H1 (cell line): ENCODE data around the gene LUM. TPM values are rescaled to one million over a fixed set of nuclear protein-coding genes. Genes with fewer than 3 reads are reported as not detected.

Source experiments
- CTCF ChIA-PET: fragments of 300-600 bp; sonication (Branson Sonifier 250); formaldehyde crosslinking; loops from one replicate; lab custom pipeline; 2021; ENCODE audit not compliant: partially characterized antibody; lab: Charles Lee
- POLR2A ChIA-PET: fragments of 300-600 bp; sonication (Branson Sonifier 250); formaldehyde crosslinking; loops from one replicate; lab custom pipeline; 2021; ENCODE audit warnings: inconsistent platforms; ENCODE audit not compliant: partially characterized antibody; lab: Charles Lee
- DNase-seq, 2 experiments: peaks; one replicate each; pipeline versions ENCODE4 v3.0.0 to v3.0.0-alpha.2; 2010 to 2022; ENCODE audit warnings: low spot score in 2 of 2, low read depth in 1 of 2, mixed read lengths in 1 of 2
- FAIRE-seq: peaks from 2 replicates; lab custom pipeline; 2011; peaks lifted over from hg19 to GRCh38; lab: Jason Lieb, UNC
- H2AFZ ChIP-seq: 2 replicates; pipeline ENCODE4 v1.8.1; 2012; ENCODE audit warnings: low read length, inconsistent platforms
- H2AK5ac ChIP-seq: 2 replicates; pipeline ENCODE4 v1.6.1; 2013; ENCODE audit warnings: low read depth, low read length
- H2BK120ac ChIP-seq: replicated peaks from 2 replicates; pipeline ENCODE3; 2013; ENCODE audit warnings: low read depth, low read length, inconsistent platforms
- H2BK12ac ChIP-seq: 2 replicates; pipeline ENCODE4 v1.6.1; 2013; ENCODE audit warnings: low read depth, low read length
- H2BK15ac ChIP-seq: 2 replicates; pipeline ENCODE4 v1.6.1; 2013; ENCODE audit warnings: low read length
- H2BK20ac ChIP-seq: 2 replicates; pipeline ENCODE4 v1.6.1; 2013; ENCODE audit warnings: low read length
- H2BK5ac ChIP-seq: 2 replicates; pipeline ENCODE4 v1.6.1; 2013; ENCODE audit warnings: low read depth, low read length
- H3K14ac ChIP-seq: 2 replicates; pipeline ENCODE4 v1.6.1; 2013; ENCODE audit warnings: inconsistent platforms; ENCODE audit not compliant: insufficient read length
- H3K18ac ChIP-seq: 2 replicates; pipeline ENCODE4 v1.6.1; 2013; ENCODE audit warnings: low read length; ENCODE audit errors: extremely low read depth
- H3K23ac ChIP-seq: 2 replicates; pipeline ENCODE4 v1.6.1; 2013; ENCODE audit warnings: inconsistent platforms; ENCODE audit not compliant: insufficient read length
- H3K23me2 ChIP-seq: 2 replicates; pipeline ENCODE4 v1.6.1; 2013; ENCODE audit warnings: low read depth, low read length
- H3K27ac ChIP-seq: 2 replicates; pipeline ENCODE4 v1.6.1; 2011; ENCODE audit warnings: low read depth, low read length, inconsistent platforms
- H3K27me3 ChIP-seq, 4 experiments: replicated peaks in 1 of 4; 1 replicate in 1 of 4; 2 replicates in 3 of 4; pipeline versions ENCODE4 v1.6.1 to v1.8.1; 2011 to 2013; ENCODE audit warnings: low read length in 3 of 4, mild to moderate bottlenecking in 3 of 4, inconsistent platforms in 2 of 4, mixed read lengths in 2 of 4, moderate library complexity in 1 of 4; ENCODE audit not compliant: control insufficient read depth in 3 of 4, insufficient read depth in 3 of 4; ENCODE audit errors: extremely low read depth in 1 of 4
- H3K36me3 ChIP-seq, 4 experiments: 2 replicates each; pipeline versions ENCODE4 v1.6.1 to v1.8.1; 2011 to 2013; ENCODE audit warnings: mild to moderate bottlenecking in 4 of 4, low read length in 3 of 4, moderate library complexity in 2 of 4, control low read depth in 1 of 4, inconsistent platforms in 1 of 4; ENCODE audit not compliant: insufficient read depth in 4 of 4, control insufficient read depth in 2 of 4
- H3K4ac ChIP-seq: replicated peaks from 2 replicates; pipeline ENCODE3; 2013; ENCODE audit warnings: low read length, low read depth, mixed read lengths, inconsistent platforms; ENCODE audit not compliant: insufficient read length
- H3K4me1 ChIP-seq, 4 experiments: replicated peaks in 1 of 4; 1 replicate in 1 of 4; 2 replicates in 3 of 4; pipeline versions ENCODE4 v1.6.1 to v1.8.1; 2011 to 2013; ENCODE audit warnings: low read length in 3 of 4, inconsistent platforms in 2 of 4, mixed read lengths in 1 of 4; ENCODE audit not compliant: insufficient read depth in 4 of 4, control insufficient read depth in 3 of 4
- H3K4me2 ChIP-seq, 2 experiments: 2 replicates each; pipeline versions ENCODE4 v1.6.1 to v1.8.1; 2011 to 2013; ENCODE audit warnings: low read depth in 2 of 2, low read length in 2 of 2, control low read depth in 1 of 2, inconsistent platforms in 1 of 2, mild to moderate bottlenecking in 1 of 2; ENCODE audit not compliant: insufficient read depth in 1 of 2
- H3K4me3 ChIP-seq, 4 experiments: fragments of 200-600, 300-600 bp in 1 of 4; sonication (generic), shearing (Covaris generic), sonication (Bioruptor Twin) in 1 of 4; 2 replicates each; pipeline versions ENCODE4 v1.5.1 to v1.8.1; 2011 to 2016; ENCODE audit warnings: low read length in 4 of 4, low read depth in 3 of 4, control low read depth in 2 of 4, inconsistent platforms in 2 of 4, mild to moderate bottlenecking in 2 of 4, mixed read lengths in 1 of 4, moderate library complexity in 1 of 4; ENCODE audit not compliant: insufficient read depth in 2 of 4; ENCODE audit errors: extremely low read depth in 1 of 4
- H3K56ac ChIP-seq: replicated peaks from 2 replicates; pipeline ENCODE3; 2013; ENCODE audit warnings: low read depth, mild to moderate bottlenecking, mixed read lengths, low read length, inconsistent platforms; ENCODE audit not compliant: insufficient read length
- H3K79me1 ChIP-seq: 2 replicates; pipeline ENCODE4 v1.6.1; 2013; ENCODE audit warnings: low read depth, low read length, control low read depth
- H3K79me2 ChIP-seq, 2 experiments: 2 replicates each; pipeline versions ENCODE4 v1.6.1 to v1.8.1; 2012 to 2013; ENCODE audit warnings: low read length in 2 of 2, mild to moderate bottlenecking in 2 of 2, inconsistent platforms in 1 of 2; ENCODE audit not compliant: insufficient read depth in 2 of 2, control insufficient read depth in 1 of 2
- H3K9ac ChIP-seq, 4 experiments: replicated peaks in 1 of 4; 1 replicate in 1 of 4; 2 replicates in 3 of 4; pipeline versions ENCODE4 v1.6.1 to v1.8.1; 2011 to 2013; ENCODE audit warnings: low read depth in 3 of 4, low read length in 3 of 4, control low read depth in 2 of 4, mild to moderate bottlenecking in 2 of 4, moderate library complexity in 2 of 4, inconsistent platforms in 1 of 4; ENCODE audit errors: extremely low read depth in 1 of 4
- H3K9me3 ChIP-seq, 2 experiments: 2 replicates each; pipeline versions ENCODE4 v1.6.1 to v1.8.1; 2012 to 2013; ENCODE audit warnings: mild to moderate bottlenecking in 2 of 2, moderate library complexity in 2 of 2, control low read depth in 1 of 2, inconsistent platforms in 1 of 2, low read depth in 1 of 2, low read length in 1 of 2, mixed read lengths in 1 of 2; ENCODE audit not compliant: insufficient read depth in 2 of 2
- H4K20me1 ChIP-seq, 2 experiments: replicated peaks in 1 of 2; 2 replicates each; pipeline versions ENCODE3 to v1.8.1; 2011 to 2013; ENCODE audit warnings: inconsistent platforms in 2 of 2, low read length in 2 of 2, mild to moderate bottlenecking in 1 of 2; ENCODE audit not compliant: insufficient read depth in 2 of 2, control insufficient read depth in 1 of 2
- H4K5ac ChIP-seq: 2 replicates; pipeline ENCODE4 v1.6.1; 2013; ENCODE audit warnings: low read length, low read depth, mixed read lengths, inconsistent platforms; ENCODE audit not compliant: insufficient read length
- H4K8ac ChIP-seq: 2 replicates; pipeline ENCODE4 v1.8.0; 2013; ENCODE audit warnings: mild to moderate bottlenecking, moderate library complexity, low read length, inconsistent platforms; ENCODE audit not compliant: insufficient read depth; ENCODE audit errors: extremely low read depth
- H4K91ac ChIP-seq: replicated peaks from 2 replicates; pipeline ENCODE3; 2013; ENCODE audit warnings: low read length, mixed read lengths, inconsistent platforms; ENCODE audit not compliant: insufficient read length
- ATF2 ChIP-seq: IDR thresholded peaks from 2 replicates; pipeline ENCODE4 v1.6.1; 2012; ENCODE audit warnings: low read length, inconsistent platforms
- CREB1 ChIP-seq: IDR thresholded peaks from 2 replicates; pipeline ENCODE4 v1.6.1; 2012; ENCODE audit warnings: inconsistent platforms
- CTBP2 ChIP-seq: IDR thresholded peaks from 2 replicates; pipeline ENCODE4 v1.7.0; 2011; ENCODE audit warnings: borderline replicate concordance, mild to moderate bottlenecking, moderate library complexity, mixed read lengths, low read length; ENCODE audit not compliant: insufficient read depth, insufficient read length
- E2F6 ChIP-seq: IDR thresholded peaks from 2 replicates; pipeline ENCODE4 v1.6.1; 2012; ENCODE audit warnings: inconsistent platforms
- EGR1 ChIP-seq: IDR thresholded peaks from 2 replicates; pipeline ENCODE4 v1.6.1; 2011; ENCODE audit warnings: low read depth, low read length, borderline replicate concordance
- GTF2F1 ChIP-seq: IDR thresholded peaks from 2 replicates; pipeline ENCODE4 v1.6.1; 2012; ENCODE audit warnings: low read depth, low read length, improper control_type of control experiment, borderline replicate concordance
- MAFK ChIP-seq: IDR thresholded peaks from 2 replicates; pipeline ENCODE4 v1.6.1; 2012; ENCODE audit warnings: low read depth, mild to moderate bottlenecking, improper control_type of control experiment, low read length
- RAD21 ChIP-seq, 2 experiments: IDR thresholded peaks in 1 of 2; conservative IDR thresholded peaks in 1 of 2; 2 replicates each; pipeline ENCODE4 v1.6.1; 2011; ENCODE audit warnings: low read depth in 2 of 2, low read length in 2 of 2, improper control_type of control experiment in 1 of 2, inconsistent platforms in 1 of 2, mild to moderate bottlenecking in 1 of 2, moderate library complexity in 1 of 2
- SIX5 ChIP-seq: IDR thresholded peaks from 2 replicates; pipeline ENCODE4 v1.6.1; 2011; ENCODE audit warnings: mild to moderate bottlenecking, low read depth, low read length
- SRF ChIP-seq: IDR thresholded peaks from 2 replicates; pipeline ENCODE4 v1.6.1; 2011; ENCODE audit warnings: mild to moderate bottlenecking, low read depth, low read length, moderate library complexity
- TAF7 ChIP-seq: optimal IDR thresholded peaks from 2 replicates; pipeline ENCODE3; 2011; ENCODE audit warnings: low read depth, mild to moderate bottlenecking, inconsistent platforms, low read length, moderate library complexity, borderline replicate concordance
- TBP ChIP-seq: IDR thresholded peaks from 2 replicates; pipeline ENCODE4 v1.6.1; 2011; ENCODE audit warnings: low read depth, low read length, improper control_type of control experiment
- WGBS, 2 experiments: shearing (Covaris generic) in 1 of 2; methylation state at CpG; one replicate each; pipeline versions ENCODE4 v1.1.6 to v1.1.7; 2013 to 2015; ENCODE audit warnings: low lambda C conversion rate in 2 of 2, mixed read lengths in 2 of 2, inconsistent platforms in 1 of 2, low coverage in 1 of 2, missing lambda C conversion rate in 1 of 2; ENCODE audit not compliant: insufficient replicate concordance in 2 of 2, insufficient coverage in 1 of 2, insufficient read length in 1 of 2; ENCODE audit errors: extremely low coverage in 1 of 2, missing lambda C conversion rate in 1 of 2; 5-methylcytosine and 5-hydroxymethylcytosine counted together
- polyA plus RNA-seq, 7 experiments: library from polyadenylated mRNA; depleted of rRNA in 3 of 7; stranded (reverse) in 5 of 7; unstranded in 2 of 7; fragments of >200 nt in 5 of 7; fragments of 200-250 nt in 2 of 7; gene quantifications; 1 replicate in 5 of 7; 2 replicates in 1 of 7; 4 replicates in 1 of 7; pipeline versions ENCODE4 v1.2.1 to v1.2.3, GENCODE V29; 2011 to 2013; ENCODE audit warnings: missing spikeins in 2 of 7, mixed read lengths in 2 of 7
- total RNA-seq: library from RNA; stranded (reverse); fragmentation: NEBNext Ultra II Directional; extraction: Animal tissue kit (Norgen Biotek cat#: 25700); gene quantifications from 2 replicates; pipeline ENCODE4 v1.2.1, GENCODE V29; 2021

LUM gene
- total and polyA plus RNA-seq, 2 of the 8 experiments (the other 6 are each of a cell fraction or from before 2014, with no cell fraction given) = not detected

GRCh38 chr12:91058786-91059185, 52.5 kb downstream of the LUM start:
- Histone ChIP-seq H3K79me2 (no peaks in the 10 kb centered on the region), H4K5ac (no peak overlapping the region), H3K18ac (no peak overlapping the region), H3K56ac (no peak overlapping the region), H3K23me2 (no peaks in the 10 kb centered on the region), H3K4me2 (no peak overlapping the region), H3K79me1 (no peaks in the 10 kb centered on the region), H3K23ac (no peak overlapping the region), H3K9me3 (no peaks in the 10 kb centered on the region), H2AFZ (no peak overlapping the region), H4K8ac (no peak overlapping the region), H2BK120ac (no peak overlapping the region), H2BK12ac (no peak overlapping the region), H3K27ac (no peak overlapping the region), H2AK5ac (no peak overlapping the region), H3K9ac (no peak overlapping the region), H3K4ac (no peak overlapping the region), H3K4me1 (no peaks in the 10 kb centered on the region), H3K4me3 (no peak overlapping the region), H3K14ac (no peak overlapping the region), H2BK20ac (no peak overlapping the region), H2BK15ac (no peak overlapping the region), H3K27me3 (no peaks in the 10 kb centered on the region), H4K20me1 (no peaks in the 10 kb centered on the region), H4K91ac (no peak overlapping the region), H2BK5ac (no peak overlapping the region), H3K36me3 (no peaks in the 10 kb centered on the region)
- FAIRE-seq (no peak), DNase-seq (no peak)
- ChIA-PET POLR2A (no interaction called here), CTCF (no interaction called here)
- WGBS, 2 experiments = 90% methylated on average over 1 of the region's 1 CpG; no CpG with 5 or more reads in 1 of the 2 experiments
- no peak for TF ChIP-seq CTBP2
- TF ChIP-seq CREB1 = no peak
- TF ChIP-seq MAFK = no peak
- TF ChIP-seq SIX5 = no peak
- no peak for TF ChIP-seq EGR1
- TF ChIP-seq SRF = no peak
- no peak for TF ChIP-seq GTF2F1
- no peak for TF ChIP-seq TAF7
- TF ChIP-seq TBP = no peak
- no peak for TF ChIP-seq RAD21 (IDR thresholded peaks at IDR 0.05 in 1 of 2, conservative IDR thresholded peaks at IDR 0.05 in 1 of 2; ENCODE audit: low read depth in 2 of 2, low read length in 2 of 2)
- TF ChIP-seq ATF2 = no peak
- TF ChIP-seq E2F6 = no peak
